Heart left ventricle (tissue), 16 donors: ENCODE measurements around the gene PTPRM. TPM values are rescaled to one million over a fixed set of nuclear protein-coding genes. Genes with fewer than 3 reads are reported as not detected.

Source experiments
- ATAC-seq, 4 donors: fragments of 200-7000 bp; cut with Tn5 transposase; one replicate each; pipeline ENCODE4 v1.9.1; 2020 to 2022; ENCODE audit warnings: moderate library complexity in 4 of 4, mild to moderate bottlenecking in 3 of 4, moderate number of reproducible peaks in 1 of 4
- DNase-seq, 5 donors: peaks; one replicate each; pipeline ENCODE4 v3.0.0-alpha.2; 2020
- H3K27ac ChIP-seq, 12 donors: fragments of 200-600 bp; sonication (generic) in 4 of 12; one replicate each; pipeline versions ENCODE4 v1.5.0 to v1.8.0; 2016 to 2022; ENCODE audit warnings: mild to moderate bottlenecking in 2 of 12
- H3K27me3 ChIP-seq, 9 donors: fragments of 200-600 bp; sonication (generic) in 2 of 9; one replicate each; pipeline versions ENCODE4 v1.5.1 to v1.8.0; 2016 to 2022; ENCODE audit warnings: mild to moderate bottlenecking in 3 of 9
- H3K36me3 ChIP-seq, 9 donors: fragments of 200-600 bp; sonication (generic) in 2 of 9; one replicate each; pipeline versions ENCODE4 v1.5.0 to v1.8.0; 2018 to 2022; ENCODE audit warnings: mild to moderate bottlenecking in 2 of 9
- H3K4me1 ChIP-seq, 12 donors: fragments of 200-600 bp; sonication (generic) in 4 of 12; one replicate each; pipeline versions ENCODE4 v1.5.0 to v1.8.0; 2016 to 2022; ENCODE audit warnings: mild to moderate bottlenecking in 3 of 12
- H3K4me3 ChIP-seq, 12 donors: fragments of 200-600 bp; sonication (generic) in 4 of 12; one replicate each; pipeline versions ENCODE4 v1.5.0 to v1.8.0; 2017 to 2022; ENCODE audit warnings: mild to moderate bottlenecking in 9 of 12, moderate library complexity in 4 of 12
- H3K9me3 ChIP-seq, 12 donors: fragments of 200-600 bp; sonication (generic) in 4 of 12; one replicate each; pipeline versions ENCODE4 v1.5.0 to v1.8.0; 2016 to 2022; ENCODE audit warnings: mild to moderate bottlenecking in 1 of 12
- CTCF ChIP-seq, 12 donors: fragments of 200-600 bp; sonication (generic) in 4 of 12; IDR thresholded peaks; one replicate each; pipeline versions ENCODE4 v1.5.0 to v1.8.0; 2018 to 2022; ENCODE audit warnings: antibody characterized with exemption in 12 of 12, mild to moderate bottlenecking in 5 of 12
- POLR2A ChIP-seq, 2 donors: fragments of 450-650 bp; IDR thresholded peaks; one replicate each; pipeline ENCODE4 v1.6.1; 2017; ENCODE audit warnings: antibody characterized with exemption in 2 of 2, mild to moderate bottlenecking in 2 of 2, moderate library complexity in 2 of 2
- WGBS, 4 donors: extraction: QIAGEN DNeasy Blood & Tissue Kit in 2 of 4; methylation state at CpG; one replicate each; pipeline versions ENCODE4 v1.1.5 to v1.1.7; 2013 to 2018; 5-methylcytosine and 5-hydroxymethylcytosine counted together
- intact Hi-C, 10 donors: fragments of 100-400 bp; cut with DNase I; formaldehyde crosslinking; loops; one replicate each; pipeline versions ENCODE4 v1.11.1 to v1.14.2; 2022
- polyA plus RNA-seq, 2 donors: library from polyadenylated mRNA; stranded (reverse); fragments of 200-250 nt; gene quantifications; one replicate each; pipeline ENCODE4 v1.2.3, GENCODE V29; 2013
- total RNA-seq, 9 donors: library from RNA; depleted of rRNA in 2 of 9; stranded (reverse); fragments of >200 nt in 2 of 9; fragmentation: NEBNext Ultra II Directional in 3 of 9; extraction: Animal tissue kit (Norgen Biotek cat#: 25700) in 3 of 9; gene quantifications; one replicate each; pipeline versions ENCODE4 v1.1.0 to v1.2.4, GENCODE V29; 2016 to 2023
- donor health status: ischemic (EF 13 %, LVEDD 7.1; RV severe dilation, severe dysfunction).
- donor health status: healthy with polysubstance abuse.
- donor health status: DM: no; HTN: yes; CAD: no.
- donor health status: DM: no; HTN: no; CAD: no.
- donor health status: ischemic (EF 25% LVEDD 6.9; RV normal size, moderate dysfunction).
- donor health status: ischemic (EF 25% LVEDD 5.7; RV mildly dilated, moderate dysfunction).
- donor health status: healthy.
- donor health status: DM: yes; HTN: yes; CAD: no.
- donor health status: ischemic (EF 35%, LVEDD 5.7; RV mildly dilated, moderate dysfunction).
- donor health status: nonischemic (EF 11% LVEDD 7.7; RV severe dilation, severe dysfunction).
- donor health status: DM: yes; HTN: yes; CAD: no.
- donor health status: PGD.
- donor health status: ischemic (EF 29% LVEDD 5.4; RV normal size, mild dysfunction).
- donor health status: nonischemic (EF 23%, LVEDD 6.1; RV moderate dilation, normal function).

The PTPRM gene
- total and polyA plus RNA-seq, 11 donors = 93.8 to 186 (median 123) TPM

GRCh38 chr18:7876354-7877104 is 309.4 kb downstream of the PTPRM start:
- ATAC-seq (no peak), DNase-seq (no peak)
- no peak for TF ChIP-seq POLR2A (IDR thresholded peaks at IDR 0.05)
- Histone ChIP-seq H3K4me3 (no peak overlapping the region), H3K27ac (no peak overlapping the region), H3K4me1 (peaks cover 0 to 61% (median 31%) of the 10 kb centered on the region in 12 donors), H3K9me3 (peaks cover 0 to 7% (median 0%) of the 10 kb centered on the region in 12 donors), H3K36me3 (no peaks in the 10 kb centered on the region), H3K27me3 (no peaks in the 10 kb centered on the region)
- intact Hi-C loops = loop anchor here in 1 of 10 donors (10.0 kb wide), 1 partner anchor 302 kb away; no protein-coding TSS in a partner anchor
- 79 to 87% (median 81%) methylated on average over 2 of the region's 2 CpGs for WGBS, 4 donors

GRCh38 chr18:7877609-7878008 is 310.5 kb downstream of the PTPRM start:
- DNase-seq (no peak), ATAC-seq (peak in 1 of 4 donors; percentile 43)
- H3K9me3 ChIP-seq = peaks cover 0 to 7% (median 0%) of the 10 kb centered on the region in 12 donors
- no peak for TF ChIP-seq POLR2A (IDR thresholded peaks at IDR 0.05)
- TF ChIP-seq CTCF (IDR thresholded peaks at IDR 0.05) = no peak
- intact Hi-C loops = loop anchor here in 1 of 10 donors (10.0 kb wide), 1 partner anchor 303 kb away; no protein-coding TSS in a partner anchor
- peak overlapping the region in 2 of 12 donors; percentile 23 to 56 for H3K27ac ChIP-seq
- no peaks in the 10 kb centered on the region for H3K27me3 ChIP-seq
- 40 to 61% (median 49%) methylated on average over 1 of the region's 1 CpG for WGBS, 4 donors
- H3K4me1 ChIP-seq = peaks cover 0 to 52% (median 22%) of the 10 kb centered on the region in 12 donors
- H3K4me3 ChIP-seq = no peak overlapping the region
- no peaks in the 10 kb centered on the region for H3K36me3 ChIP-seq

- intact Hi-C loops = loop anchor here in 1 of 10 donors (10.0 kb wide), 1 partner anchor 304 kb away; no protein-coding TSS in a partner anchor
- H3K36me3 ChIP-seq = no peaks in the 10 kb centered on the region
- peak overlapping the region in 4 of 12 donors; percentile 2 to 56 (median 24) for H3K27ac ChIP-seq
- peaks cover 0 to 7% (median 0%) of the 10 kb centered on the region in 12 donors for H3K9me3 ChIP-seq
- ATAC-seq = peak in 1 of 4 donors; percentile 76
- no peaks in the 10 kb centered on the region for H3K27me3 ChIP-seq
- no peak for DNase-seq
- WGBS, 4 donors = 59 to 72% (median 65%) methylated on average over 6 of the region's 6 CpGs
- H3K4me1 ChIP-seq = peaks cover 0 to 50% (median 17%) of the 10 kb centered on the region in 12 donors
- H3K4me3 ChIP-seq = no peak overlapping the region
- TF ChIP-seq POLR2A (IDR thresholded peaks at IDR 0.05) (no peak), CTCF (IDR thresholded peaks at IDR 0.05) (no peak)
These were observed 311.4 kb downstream of the PTPRM start for GRCh38 chr18:7878265-7879211.

GRCh38 chr18:7879717-7880116 is 312.6 kb downstream of the PTPRM start:
- ATAC-seq (no peak), DNase-seq (no peak)
- TF ChIP-seq CTCF (IDR thresholded peaks at IDR 0.05) (no peak), POLR2A (IDR thresholded peaks at IDR 0.05) (no peak)
- Histone ChIP-seq H3K9me3 (peaks cover 0 to 7% (median 0%) of the 10 kb centered on the region in 12 donors), H3K4me1 (peaks cover 0 to 52% (median 17%) of the 10 kb centered on the region in 12 donors), H3K36me3 (no peaks in the 10 kb centered on the region), H3K27ac (peak overlapping the region in 2 of 12 donors; percentile 23 to 44), H3K4me3 (no peak overlapping the region), H3K27me3 (no peaks in the 10 kb centered on the region)
- intact Hi-C loops = loop anchor here in 1 of 10 donors (10.0 kb wide), 1 partner anchor 305 kb away; no protein-coding TSS in a partner anchor
- WGBS, 4 donors = 71 to 77% (median 73%) methylated on average over 4 of the region's 4 CpGs
